Tibial nerve (tissue), 4 donors: ENCODE data around the gene LSMEM2.

Experiments
- CTCF ChIP-seq, 5 experiments: fragments of 200-600 bp in 3 of 5; fragments of 450-650 bp in 2 of 5; sonication (generic) in 3 of 5; IDR thresholded peaks; one replicate each; pipeline ENCODE4 v1.5.1; 2016 to 2019; ENCODE audit warnings: antibody characterized with exemption in 5 of 5, mild to moderate bottlenecking in 3 of 5, moderate library complexity in 2 of 5
- EP300 ChIP-seq, 2 donors: sonication (generic); formaldehyde crosslinking; IDR thresholded peaks; one replicate each; pipeline ENCODE4 v1.6.1; 2017; ENCODE audit warnings: antibody characterized with exemption in 2 of 2, mild to moderate bottlenecking in 1 of 2
- POLR2A ChIP-seq, 2 donors: fragments of 450-650 bp; IDR thresholded peaks; one replicate each; pipeline ENCODE4 v1.6.1; 2017; ENCODE audit warnings: antibody characterized with exemption in 2 of 2, mild to moderate bottlenecking in 2 of 2, moderate library complexity in 2 of 2

GRCh38 chr3:50278123-50278879 lies 586 bp upstream of the LSMEM2 start:
- TF ChIP-seq CTCF (IDR thresholded peaks at IDR 0.05) (no peak), POLR2A (IDR thresholded peaks at IDR 0.05) (no peak), EP300 (IDR thresholded peaks at IDR 0.05) (no peak)
